Uterus (tissue), 4 donors: Measurements from ENCODE around the gene IL15. TPM values are rescaled to one million over a fixed set of nuclear protein-coding genes. Genes with fewer than 3 reads are reported as not detected.
"Not testable (repeated sequence)": the region's sequence is repeated elsewhere in the genome, so short reads cannot be mapped to it uniquely, and the experiment has no call there.

Experiments used
- DNase-seq, 2 donors: peaks; one replicate each; pipeline ENCODE4 v3.0.0-alpha.2; 2019 to 2020
- H3K27ac ChIP-seq, 2 donors: fragments of 200-600 bp; sonication (generic); 1 replicate in 1 of 2; 2 replicates in 1 of 2; pipeline ENCODE4 v1.5.1; 2016 to 2018
- H3K27me3 ChIP-seq, 2 donors: fragments of 200-600 bp; sonication (generic); one replicate each; pipeline ENCODE4 v1.5.1; 2018 to 2019; ENCODE audit warnings: control low read depth in 1 of 2
- H3K36me3 ChIP-seq, 2 donors: fragments of 200-600 bp; sonication (generic); one replicate each; pipeline ENCODE4 v1.5.1; 2019; ENCODE audit warnings: control low read depth in 1 of 2
- H3K4me1 ChIP-seq, 2 donors: fragments of 200-600 bp; sonication (generic); one replicate each; pipeline ENCODE4 v1.5.1; 2018 to 2019; ENCODE audit warnings: control low read depth in 1 of 2
- H3K4me3 ChIP-seq, 2 donors: fragments of 200-600 bp; sonication (generic); 1 replicate in 1 of 2; 2 replicates in 1 of 2; pipeline ENCODE4 v1.5.1; 2018 to 2019; ENCODE audit warnings: mild to moderate bottlenecking in 1 of 2
- H3K9me3 ChIP-seq, 2 donors: fragments of 200-600 bp; sonication (generic); one replicate each; pipeline ENCODE4 v1.5.1; 2019; ENCODE audit warnings: control low read depth in 1 of 2
- POLR2A ChIP-seq, 2 donors: fragments of 450-650 bp; IDR thresholded peaks; one replicate each; pipeline ENCODE4 v1.6.1; 2016; ENCODE audit warnings: antibody characterized with exemption in 2 of 2, mild to moderate bottlenecking in 1 of 2, moderate library complexity in 1 of 2
- intact Hi-C: fragments of 100-400 bp; cut with DNase I; formaldehyde crosslinking; loops from one replicate; pipeline ENCODE4 v1.15.1; 2023; ENCODE audit warnings: low total_unique reads
- total RNA-seq, 4 donors: library from RNA; depleted of rRNA in 3 of 4; stranded (reverse); fragments of >200 nt in 3 of 4; gene quantifications; one replicate each; pipeline versions ENCODE4 v1.1.0 to v1.2.4, GENCODE V29; 2014 to 2023
- TF ChIP-seq, protein P1 (sequence below), 4 experiments: fragments of 200-600 bp in 2 of 4; fragments of 450-650 bp in 2 of 4; sonication (generic) in 2 of 4; IDR thresholded peaks; one replicate each; pipeline ENCODE4 v1.5.1; 2016 to 2019; ENCODE audit warnings: antibody characterized with exemption in 4 of 4, mild to moderate bottlenecking in 2 of 4, moderate library complexity in 1 of 4
- donor health status: DM: yes; HTN: yes; CAD: no.

Gene IL15
- total RNA-seq, 4 donors from 2014 or later, result 2.3 to 9.8 (median 5.1) TPM

DNA sequence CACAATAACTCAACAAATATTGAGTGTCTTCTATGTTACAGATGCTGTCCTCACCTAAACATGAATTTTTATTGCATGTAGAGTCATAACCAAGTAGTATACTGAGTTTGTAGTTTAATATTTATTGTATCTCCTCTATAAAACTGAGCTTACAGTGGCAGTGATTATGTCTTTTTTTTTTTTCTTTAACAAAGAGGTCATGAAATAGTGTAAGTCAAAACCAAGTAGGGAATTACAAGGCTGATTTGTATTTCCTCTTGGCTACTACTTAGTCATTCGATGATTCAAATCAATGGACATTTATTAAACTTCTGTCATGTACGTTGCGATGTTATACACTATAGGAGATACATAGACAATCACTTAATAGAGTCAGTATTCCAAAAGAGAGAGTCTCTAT, 48.4 kb downstream of the IL15 start:
- TF ChIP-seq, protein P1, sequence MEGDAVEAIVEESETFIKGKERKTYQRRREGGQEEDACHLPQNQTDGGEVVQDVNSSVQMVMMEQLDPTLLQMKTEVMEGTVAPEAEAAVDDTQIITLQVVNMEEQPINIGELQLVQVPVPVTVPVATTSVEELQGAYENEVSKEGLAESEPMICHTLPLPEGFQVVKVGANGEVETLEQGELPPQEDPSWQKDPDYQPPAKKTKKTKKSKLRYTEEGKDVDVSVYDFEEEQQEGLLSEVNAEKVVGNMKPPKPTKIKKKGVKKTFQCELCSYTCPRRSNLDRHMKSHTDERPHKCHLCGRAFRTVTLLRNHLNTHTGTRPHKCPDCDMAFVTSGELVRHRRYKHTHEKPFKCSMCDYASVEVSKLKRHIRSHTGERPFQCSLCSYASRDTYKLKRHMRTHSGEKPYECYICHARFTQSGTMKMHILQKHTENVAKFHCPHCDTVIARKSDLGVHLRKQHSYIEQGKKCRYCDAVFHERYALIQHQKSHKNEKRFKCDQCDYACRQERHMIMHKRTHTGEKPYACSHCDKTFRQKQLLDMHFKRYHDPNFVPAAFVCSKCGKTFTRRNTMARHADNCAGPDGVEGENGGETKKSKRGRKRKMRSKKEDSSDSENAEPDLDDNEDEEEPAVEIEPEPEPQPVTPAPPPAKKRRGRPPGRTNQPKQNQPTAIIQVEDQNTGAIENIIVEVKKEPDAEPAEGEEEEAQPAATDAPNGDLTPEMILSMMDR (IDR thresholded peaks at IDR 0.05), result no peak
- TF ChIP-seq POLR2A (IDR thresholded peaks at IDR 0.05), result no peak
- intact Hi-C loops, result no loop called here
- Histone ChIP-seq H3K9me3 (no peaks in the 10 kb centered on the region), H3K27ac (no peak overlapping the region), H3K36me3 (no peaks in the 10 kb centered on the region), H3K4me3 (no peak overlapping the region), H3K27me3 (no peaks in the 10 kb centered on the region), H3K4me1 (no peaks in the 10 kb centered on the region)
- no peak for DNase-seq

DNA sequence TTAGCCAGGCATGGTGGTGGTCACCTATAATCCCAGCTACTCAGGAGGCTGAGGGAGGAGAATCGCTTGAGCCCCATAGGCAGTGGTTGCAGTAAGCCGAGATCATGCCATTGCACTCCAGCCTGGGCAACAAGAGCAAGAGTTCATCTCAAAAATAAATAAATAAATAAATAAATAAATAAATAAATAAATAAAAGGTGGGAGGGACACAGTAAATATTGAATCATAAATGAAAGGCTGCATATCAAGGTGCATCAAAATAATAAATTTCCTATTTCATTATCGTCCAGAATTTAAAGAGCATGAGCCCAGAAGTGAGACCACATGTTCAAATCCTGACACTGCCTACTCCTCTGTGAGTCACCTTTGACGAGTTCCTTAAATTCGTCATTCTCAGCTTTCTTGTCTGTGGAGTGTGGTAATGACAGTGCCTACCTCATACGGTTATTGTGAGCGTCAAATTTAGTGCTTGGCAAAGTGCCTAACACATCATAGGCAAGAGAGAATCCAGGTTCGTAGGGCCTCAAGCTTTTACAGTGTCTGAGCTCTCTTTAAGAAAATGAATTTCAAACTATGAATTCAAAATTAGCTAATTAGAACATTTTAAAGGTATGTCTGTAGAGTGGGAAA, 49.9 kb downstream of the IL15 start:
- H3K9me3 ChIP-seq, result no peaks in the 10 kb centered on the region
- TF ChIP-seq, protein P1 (IDR thresholded peaks at IDR 0.05), result no peak
- no peak for TF ChIP-seq POLR2A (IDR thresholded peaks at IDR 0.05)
- peak in 1 of 2 donors; percentile 19 for DNase-seq
- intact Hi-C loops, result no loop called here
- H3K36me3 ChIP-seq, result no peaks in the 10 kb centered on the region
- no peak overlapping the region for H3K4me3 ChIP-seq
- H3K4me1 ChIP-seq, result no peaks in the 10 kb centered on the region
- H3K27me3 ChIP-seq, result no peaks in the 10 kb centered on the region
- H3K27ac ChIP-seq, result no peak overlapping the region

DNA sequence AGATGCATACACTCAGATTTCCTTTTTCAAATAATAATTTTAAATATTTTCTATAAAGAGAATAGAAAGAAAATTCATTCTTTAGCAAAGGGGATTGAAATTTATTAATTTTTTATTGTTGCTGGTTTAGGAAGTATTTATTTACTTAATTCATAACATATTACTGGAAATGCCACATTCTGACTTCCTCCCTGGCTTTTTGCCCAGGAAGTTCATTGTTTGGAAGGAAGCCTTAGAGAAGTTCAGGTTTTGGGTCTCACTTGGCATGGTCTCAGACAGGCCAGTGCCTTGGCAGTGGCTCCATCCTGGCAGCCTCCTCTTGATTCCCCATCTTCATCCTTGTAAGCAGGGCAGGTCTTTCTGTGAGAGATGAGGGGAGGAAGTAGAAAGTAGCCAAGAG, 50.5 kb downstream of the IL15 start:
- DNase-seq, result peak in 1 of 2 donors; percentile 34
- Histone ChIP-seq H3K4me3 (no peak overlapping the region), H3K36me3 (no peaks in the 10 kb centered on the region), H3K9me3 (no peaks in the 10 kb centered on the region), H3K27ac (no peak overlapping the region), H3K4me1 (no peaks in the 10 kb centered on the region), H3K27me3 (no peaks in the 10 kb centered on the region)
- TF ChIP-seq POLR2A (IDR thresholded peaks at IDR 0.05), result no peak
- TF ChIP-seq, protein P1 (IDR thresholded peaks at IDR 0.05), result no peak
- intact Hi-C loops, result no loop called here

DNA sequence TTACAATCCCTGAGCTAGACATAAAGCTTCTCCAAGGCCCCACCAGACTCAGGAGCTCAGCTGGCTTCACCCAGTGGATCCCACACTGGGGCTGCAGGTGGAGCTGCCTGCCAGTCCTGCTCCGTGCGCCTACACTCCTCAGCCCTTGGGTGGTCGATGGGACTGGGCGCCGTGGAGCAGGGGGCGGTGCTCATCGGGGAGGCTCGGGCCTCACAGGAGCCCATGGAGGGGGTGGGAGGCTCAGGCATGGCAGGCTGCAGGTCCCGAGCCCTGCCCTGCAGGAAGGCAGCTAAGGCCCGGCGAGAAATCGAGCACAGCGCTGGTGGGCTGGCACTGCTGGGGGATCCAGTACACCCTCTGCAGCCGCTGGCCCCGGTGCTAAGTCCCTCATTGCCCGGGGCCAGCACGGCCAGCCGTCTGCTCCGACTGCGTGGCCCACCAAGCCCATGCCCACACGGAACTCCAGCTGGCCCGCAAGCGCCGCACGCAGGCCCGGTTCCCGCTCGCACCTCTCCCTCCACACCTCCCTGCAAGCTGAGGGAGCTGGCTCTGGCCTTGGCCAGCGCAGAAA, 53.4 kb downstream of the IL15 start:
- H3K27ac ChIP-seq, intact Hi-C loops, H3K27me3 ChIP-seq, H3K9me3 ChIP-seq, H3K4me3 ChIP-seq, H3K36me3 ChIP-seq, DNase-seq, H3K4me1 ChIP-seq: not testable (repeated sequence)

DNA sequence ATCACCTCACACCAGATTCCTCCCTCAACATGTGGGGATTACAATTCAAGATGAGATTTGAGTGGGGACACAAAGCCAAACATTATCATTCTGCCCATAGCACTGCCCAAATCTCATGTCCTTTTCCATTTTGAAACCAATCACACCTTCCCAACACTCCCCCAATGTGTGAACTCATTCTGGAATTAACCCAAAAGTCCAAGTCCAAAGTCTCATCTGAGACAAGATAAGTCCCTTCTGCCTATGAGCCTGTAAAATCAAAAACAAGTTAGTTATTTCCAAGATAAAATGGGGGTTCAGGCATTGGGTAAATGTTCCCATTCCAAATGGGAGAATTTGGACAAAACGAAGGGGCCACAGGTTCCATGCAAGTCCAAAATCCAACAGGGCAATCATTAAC, 54.9 kb downstream of the IL15 start:
- DNase-seq, intact Hi-C loops, H3K27ac ChIP-seq, H3K4me3 ChIP-seq, H3K36me3 ChIP-seq, H3K9me3 ChIP-seq, H3K4me1 ChIP-seq, H3K27me3 ChIP-seq: not testable (repeated sequence)

DNA sequence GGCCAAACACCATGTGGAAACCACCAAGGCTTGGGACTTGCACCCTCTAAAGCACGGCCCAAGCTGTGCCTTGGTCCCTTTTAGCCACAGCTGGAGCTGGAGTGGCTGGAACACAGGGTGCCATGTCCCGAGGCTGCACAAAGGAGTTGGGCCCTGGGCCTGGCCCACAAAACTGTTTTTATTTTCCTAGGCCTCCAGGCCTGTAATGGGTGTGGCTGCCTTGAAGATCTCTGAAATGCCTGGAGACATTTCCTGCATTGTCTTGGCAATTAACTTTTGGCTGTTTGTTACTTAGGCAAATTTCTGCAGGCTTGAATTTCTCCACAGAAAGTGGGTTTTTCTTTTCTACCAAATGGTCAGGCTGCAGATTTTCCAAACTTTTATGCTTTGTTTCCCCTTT, 55.7 kb downstream of the IL15 start:
- Histone ChIP-seq H3K4me1 (no peaks in the 10 kb centered on the region), H3K27me3 (no peaks in the 10 kb centered on the region), H3K4me3 (no peak overlapping the region), H3K36me3 (no peaks in the 10 kb centered on the region), H3K27ac (no peak overlapping the region), H3K9me3 (no peaks in the 10 kb centered on the region)
- no peak for TF ChIP-seq POLR2A (IDR thresholded peaks at IDR 0.05)
- TF ChIP-seq, protein P1 (IDR thresholded peaks at IDR 0.05), result no peak
- no peak for DNase-seq
- intact Hi-C loops, result no loop called here
